SKM-1 (cell line): ENCODE data around the gene TCF7L1.
"Not testable (repeated sequence)": the region's sequence is repeated elsewhere in the genome, so short reads cannot be mapped to it uniquely, and the experiment has no call there.

Experiments
- DNase-seq: peaks from one replicate; lab custom pipeline; 2025; ENCODE audit not compliant: unreplicated experiment; lab: John Stamatoyannopoulos, UW

The TCF7L1 gene

DNA sequence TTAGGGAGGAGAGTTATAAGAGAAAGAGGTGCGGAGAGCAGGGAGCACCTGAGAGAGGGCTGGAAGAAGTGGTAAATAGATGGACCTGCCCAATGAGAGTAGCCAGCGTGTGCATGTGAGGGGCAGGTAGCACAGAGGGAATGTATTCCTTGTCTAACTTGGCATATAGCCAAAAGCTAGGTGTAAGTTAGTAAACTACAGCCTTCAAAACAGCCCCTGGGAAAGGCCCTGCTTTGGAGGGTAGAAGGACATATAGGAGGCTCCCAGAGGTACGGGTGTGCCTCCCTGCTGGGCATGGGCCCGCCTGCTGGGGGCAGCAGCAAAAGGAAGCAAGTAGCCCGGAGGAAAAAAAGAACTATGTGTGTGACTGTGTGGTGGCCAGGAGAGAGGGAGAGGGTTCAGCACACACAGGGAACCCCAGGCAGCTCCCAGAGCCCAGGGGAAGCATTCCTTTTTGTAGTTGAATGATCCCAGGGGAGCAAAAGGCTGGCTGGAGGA is 48.0 kb downstream of the TCF7L1 start:
- no peak for DNase-seq

DNA sequence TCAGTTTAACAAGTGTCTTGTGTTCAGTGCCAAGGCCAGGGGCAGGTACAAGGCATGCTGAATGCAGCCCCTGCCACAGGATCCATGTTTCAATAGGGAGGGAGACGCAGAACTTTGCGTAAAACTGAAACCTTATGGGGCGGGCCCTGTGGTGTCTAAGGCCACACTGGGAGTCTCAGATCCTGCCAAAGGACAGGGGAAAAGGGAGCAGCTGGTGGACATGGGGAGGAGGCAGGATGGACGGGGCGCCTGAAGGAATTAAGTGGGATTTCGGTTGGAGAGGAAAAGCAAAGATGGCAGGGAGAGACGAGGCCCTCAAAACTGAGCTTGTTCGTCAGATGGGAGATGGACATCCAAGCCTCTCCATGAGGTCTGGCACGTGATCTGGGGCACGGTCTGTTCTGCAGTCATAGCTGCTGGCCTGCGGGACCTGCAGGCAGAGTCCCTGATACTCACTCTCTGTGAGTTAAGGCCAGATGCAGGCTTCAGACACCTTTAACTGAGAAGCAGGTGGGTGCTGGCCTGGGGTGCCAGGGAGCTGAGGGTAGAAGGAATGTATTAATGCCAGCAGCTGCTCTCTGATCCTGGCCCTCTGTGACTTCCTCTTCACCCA is 48.8 kb downstream of the TCF7L1 start:
- no peak for DNase-seq

DNA sequence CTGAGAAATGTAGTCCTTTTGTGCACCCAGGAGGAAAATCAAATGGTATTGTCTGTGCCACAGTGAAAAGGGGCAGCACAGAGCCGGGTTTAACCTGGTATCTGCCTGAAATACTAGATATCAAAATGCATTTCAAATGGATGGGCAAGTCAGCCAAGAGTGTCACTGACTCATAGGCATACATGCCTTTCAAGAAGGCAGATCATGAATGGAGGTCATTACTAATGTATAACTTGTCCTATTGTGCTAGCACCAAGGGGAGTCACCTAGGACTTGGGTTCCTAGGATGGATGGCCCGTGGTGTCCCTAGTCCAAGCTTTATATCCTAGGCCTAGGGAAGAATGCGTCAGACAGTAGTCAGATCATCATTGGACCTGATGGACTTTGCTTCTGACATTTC is 49.9 kb downstream of the TCF7L1 start:
- DNase-seq: no peak

DNA sequence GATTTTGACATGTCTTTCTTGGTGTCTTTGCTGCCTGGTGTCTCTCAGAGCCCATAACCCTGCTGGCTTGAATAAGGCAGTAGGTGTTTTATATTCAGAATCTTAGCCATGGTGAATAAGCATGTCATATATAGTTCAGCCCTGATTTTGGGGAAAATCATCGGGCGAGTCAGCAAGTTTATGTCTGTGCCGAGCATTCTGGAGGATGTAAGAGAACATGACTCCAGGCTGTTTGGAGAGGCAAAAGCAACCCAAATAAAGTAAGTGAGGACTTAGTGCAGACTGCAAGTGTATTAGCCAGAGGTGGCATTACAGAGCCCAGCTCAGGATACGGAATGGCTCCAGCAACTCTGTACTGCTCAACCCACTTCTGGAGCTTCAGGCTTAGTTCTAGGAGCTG is 50.3 kb downstream of the TCF7L1 start:
- no peak for DNase-seq

DNA sequence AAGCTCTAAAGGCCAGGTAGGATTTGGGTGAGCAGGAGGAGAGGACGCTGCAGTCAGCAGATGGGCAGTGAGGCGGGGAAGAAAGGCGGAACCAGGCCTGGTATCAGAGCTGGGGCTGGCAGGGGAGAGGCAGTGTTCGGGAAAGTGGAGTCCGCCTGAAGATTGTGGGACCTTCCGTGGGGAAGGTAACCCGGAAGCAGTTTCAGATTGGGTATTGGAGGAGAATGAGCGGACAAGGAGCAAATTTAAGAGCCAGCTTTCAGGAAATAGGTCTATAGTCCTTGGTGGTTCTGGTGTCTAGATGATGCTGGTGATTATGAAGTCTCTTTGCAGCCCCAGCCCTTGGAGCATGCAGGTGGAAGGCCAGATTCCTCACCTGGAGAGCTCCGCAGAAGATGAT is 51.0 kb downstream of the TCF7L1 start:
- DNase-seq: no peak

DNA sequence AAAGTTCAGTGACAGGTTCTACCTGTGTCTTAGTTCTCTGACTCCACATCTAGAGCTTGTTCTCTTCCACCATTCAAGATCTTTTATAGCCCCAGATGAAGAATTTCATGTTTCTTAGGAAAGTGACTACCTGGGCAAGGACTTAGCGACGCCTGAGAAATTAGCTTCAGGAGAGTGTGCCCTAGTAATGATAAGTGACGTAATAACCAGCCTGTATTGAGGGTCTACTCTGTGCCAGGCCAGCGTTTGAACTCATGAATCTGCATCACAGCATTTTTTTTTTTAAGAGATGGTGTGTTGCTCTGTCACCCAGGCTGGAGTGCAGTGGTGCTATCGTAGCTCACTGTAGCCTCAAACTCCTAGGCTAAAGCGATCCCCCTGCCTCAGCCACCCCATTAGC is 51.8 kb downstream of the TCF7L1 start:
- DNase-seq: no peak

DNA sequence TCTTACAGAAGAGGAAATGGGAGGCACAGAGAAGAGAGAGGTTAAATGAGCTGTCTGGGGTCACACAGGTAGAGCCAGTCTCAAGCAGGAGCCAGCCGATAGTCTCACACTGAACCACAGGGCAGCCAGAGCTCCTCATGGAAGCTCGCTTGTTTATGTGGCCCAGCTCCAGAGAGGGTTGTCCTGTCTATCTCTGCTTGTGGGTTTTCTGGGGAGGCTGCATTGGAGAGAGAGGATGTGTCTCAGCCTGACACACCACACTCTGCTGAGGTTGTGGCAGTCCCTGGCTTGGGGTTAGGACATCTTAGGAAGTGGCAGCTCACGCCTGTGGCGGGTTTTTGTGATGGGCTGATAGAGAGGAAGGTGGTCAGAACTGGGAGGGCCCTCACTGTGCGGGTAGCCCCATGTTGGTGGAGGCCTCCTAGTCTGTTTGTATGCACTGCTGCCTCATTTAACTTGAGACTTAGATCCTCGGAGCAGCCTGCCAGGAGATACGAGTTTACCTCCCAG is 52.3 kb downstream of the TCF7L1 start:
- no peak for DNase-seq

DNA sequence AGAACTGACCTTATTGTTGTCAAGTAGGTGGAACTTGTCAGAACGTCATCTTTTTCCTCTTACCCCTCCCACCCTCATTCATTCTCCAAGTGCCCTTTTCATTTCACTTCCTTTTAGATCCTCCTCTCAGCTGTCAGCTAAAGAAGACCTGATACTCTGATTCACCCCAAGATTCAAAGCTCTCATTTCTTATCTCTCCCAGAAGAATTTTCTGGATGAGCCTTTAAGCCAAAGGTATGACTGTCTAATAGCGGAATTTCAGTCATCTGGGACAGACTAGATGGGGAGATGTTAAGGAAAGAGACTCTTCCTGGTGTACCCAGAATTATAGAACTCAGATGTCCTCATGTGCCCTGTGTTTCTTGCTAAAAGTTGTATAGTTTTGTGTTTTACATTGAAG is 53.9 kb downstream of the TCF7L1 start:
- no peak for DNase-seq

DNA sequence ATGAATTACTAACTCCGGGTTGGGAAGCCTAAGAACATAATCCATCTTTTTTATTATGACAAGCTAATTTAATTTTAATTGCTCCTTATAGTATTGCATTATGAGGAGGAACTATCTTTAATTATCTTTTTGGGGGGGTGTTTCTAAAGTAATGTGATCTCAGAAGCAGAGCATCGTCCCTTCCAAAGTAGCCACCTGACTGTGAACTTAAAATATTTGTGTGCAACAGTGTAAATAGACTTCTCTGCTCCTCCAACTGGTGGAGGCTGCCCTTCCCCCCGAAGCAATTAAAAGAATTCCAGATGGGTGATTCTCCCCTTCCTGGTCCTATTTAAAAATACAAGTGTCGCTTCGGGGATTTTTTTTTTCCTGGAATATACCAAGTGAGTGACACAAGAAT is 55.7 kb downstream of the TCF7L1 start:
- DNase-seq: no peak

DNA sequence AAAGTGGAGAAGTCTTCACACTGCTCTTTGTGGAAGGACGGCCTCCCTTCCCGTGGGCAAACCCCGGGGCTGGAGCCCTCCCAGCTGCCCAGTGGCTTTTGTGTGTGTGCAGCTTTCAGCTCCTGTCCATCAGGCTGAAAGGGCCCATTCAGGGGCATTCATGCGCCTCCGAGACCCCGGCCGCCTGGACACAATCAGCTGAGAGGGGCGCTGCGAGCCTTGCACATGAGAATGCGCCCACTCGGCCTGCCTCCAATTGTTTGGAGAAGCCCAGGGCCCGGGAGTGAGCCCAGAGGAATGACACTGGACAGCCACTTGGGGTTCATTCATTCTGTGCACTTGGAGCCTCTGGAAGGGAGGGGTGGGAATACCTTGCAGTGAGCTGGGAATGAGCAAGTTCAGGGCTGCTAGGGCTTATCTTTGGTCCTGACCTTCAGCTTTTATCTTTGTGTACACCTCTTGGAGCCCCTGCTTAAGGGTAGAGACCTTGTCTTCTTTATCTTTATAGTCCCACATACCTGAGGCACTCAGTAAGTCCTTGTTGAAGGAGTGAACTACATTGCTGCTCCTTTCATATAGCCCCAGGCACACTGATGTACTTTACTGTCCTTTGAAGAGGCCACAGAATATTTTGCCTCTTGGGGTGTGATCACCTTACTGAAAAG is 56.5 kb downstream of the TCF7L1 start:
- no peak for DNase-seq

DNA sequence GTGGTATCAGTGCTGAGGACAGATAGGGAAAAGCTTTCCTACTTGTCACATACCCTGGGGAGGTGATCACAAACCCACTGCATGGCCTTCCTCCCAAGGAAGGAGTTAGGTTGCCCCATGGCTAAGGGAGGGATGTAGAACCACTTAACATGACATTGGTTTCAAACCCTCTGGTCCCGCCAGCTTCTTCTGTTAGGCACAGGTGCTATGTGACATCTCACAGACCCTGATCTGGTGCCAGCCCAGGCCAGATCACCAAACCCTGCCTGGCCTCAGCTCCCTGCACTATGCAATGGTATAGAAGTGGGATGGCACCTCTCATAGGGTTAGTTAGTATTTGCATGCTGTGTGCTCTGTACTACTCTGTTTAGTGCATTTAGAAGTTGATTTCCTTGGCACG is 58.0 kb downstream of the TCF7L1 start:
- no peak for DNase-seq

DNA sequence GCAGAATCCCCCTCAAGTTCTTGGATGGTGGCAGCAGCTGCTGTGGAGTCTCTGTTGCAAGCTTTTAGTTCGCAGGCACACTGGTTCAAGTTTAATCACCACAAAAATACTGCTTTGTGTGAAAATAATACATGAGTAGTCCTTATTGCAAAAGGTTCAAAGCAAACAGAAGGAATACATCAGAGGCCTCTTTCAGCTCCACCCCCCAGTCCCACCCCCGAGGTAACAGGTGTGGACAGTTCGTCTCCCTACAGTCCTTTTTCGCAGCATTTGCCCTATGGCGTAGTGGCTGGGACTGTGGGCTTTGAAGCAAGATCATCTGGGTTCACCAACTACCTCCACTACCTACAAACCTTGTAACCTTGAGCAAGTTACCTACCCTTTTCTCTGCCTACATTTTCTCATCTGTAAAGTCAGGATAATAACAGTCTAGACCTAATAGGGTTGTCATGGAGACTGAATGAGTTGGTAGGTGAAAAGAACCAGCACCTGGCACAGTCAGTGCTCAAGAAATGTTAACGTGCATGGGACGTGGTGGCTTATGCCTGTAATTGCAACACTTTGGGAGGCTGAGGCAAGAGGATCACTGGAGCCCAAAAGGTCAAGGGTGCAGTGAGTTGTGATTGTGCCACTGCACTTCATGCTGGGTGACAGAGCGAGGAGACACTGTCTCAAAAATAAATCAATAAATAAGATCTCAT is 61.7 kb downstream of the TCF7L1 start:
- no peak for DNase-seq

DNA sequence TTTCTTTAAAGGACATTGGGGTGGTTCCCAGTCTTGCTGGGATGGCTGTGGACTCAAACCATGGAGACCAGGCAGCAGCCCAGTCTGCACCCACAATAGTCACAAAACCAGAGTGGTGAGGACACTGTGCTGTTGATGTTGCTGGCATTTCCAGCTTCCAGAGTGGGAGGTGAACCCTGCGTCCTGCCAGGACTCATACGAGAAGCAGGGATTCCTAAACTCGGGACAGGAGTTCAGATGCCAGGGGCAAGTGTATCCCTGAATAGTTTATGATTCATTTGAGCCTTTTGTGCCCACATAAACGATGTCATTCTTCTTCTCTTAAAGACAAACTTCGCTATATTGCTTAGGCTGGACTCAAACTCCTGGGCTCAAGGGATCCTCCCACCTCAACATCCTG is 62.8 kb downstream of the TCF7L1 start:
- no peak for DNase-seq

DNA sequence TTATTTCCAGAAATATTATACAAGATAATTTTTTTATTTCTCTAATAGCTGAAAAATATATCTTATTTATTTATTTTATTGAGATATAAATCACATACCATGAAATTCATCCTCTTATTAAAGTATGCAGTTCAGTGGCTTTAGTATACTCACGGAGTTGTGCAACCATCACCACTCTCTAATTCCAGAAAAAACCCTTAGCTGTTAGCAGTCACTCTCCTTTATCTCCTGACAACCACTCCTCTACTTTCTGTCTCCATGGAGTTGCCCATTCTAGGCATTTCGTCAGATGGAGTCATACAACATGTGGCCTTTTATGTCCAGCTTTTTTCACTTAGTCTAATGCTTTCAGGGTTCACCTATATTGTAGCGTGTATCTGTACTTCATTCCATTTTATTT is 66.5 kb downstream of the TCF7L1 start:
- DNase-seq: no peak

DNA sequence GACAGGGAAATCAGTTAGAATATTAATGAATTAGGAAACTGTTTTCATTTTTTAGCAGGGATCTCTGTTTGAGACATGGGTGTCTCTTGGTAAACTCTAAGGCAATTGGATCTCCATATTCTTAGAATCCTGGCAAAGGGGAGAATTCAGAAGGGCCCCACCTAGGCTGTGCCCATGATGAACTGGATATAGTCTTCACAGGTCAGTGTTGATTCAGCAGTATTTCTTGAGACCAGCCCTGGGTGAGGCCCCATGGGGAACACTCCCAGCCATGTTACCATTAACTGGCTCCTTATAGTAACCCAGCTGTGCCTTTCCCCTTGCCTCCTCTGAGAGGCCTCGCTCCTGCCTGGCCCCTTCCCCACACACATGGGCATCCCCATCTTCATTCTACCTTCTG is 76.7 kb downstream of the TCF7L1 start:
- DNase-seq: no peak

DNA sequence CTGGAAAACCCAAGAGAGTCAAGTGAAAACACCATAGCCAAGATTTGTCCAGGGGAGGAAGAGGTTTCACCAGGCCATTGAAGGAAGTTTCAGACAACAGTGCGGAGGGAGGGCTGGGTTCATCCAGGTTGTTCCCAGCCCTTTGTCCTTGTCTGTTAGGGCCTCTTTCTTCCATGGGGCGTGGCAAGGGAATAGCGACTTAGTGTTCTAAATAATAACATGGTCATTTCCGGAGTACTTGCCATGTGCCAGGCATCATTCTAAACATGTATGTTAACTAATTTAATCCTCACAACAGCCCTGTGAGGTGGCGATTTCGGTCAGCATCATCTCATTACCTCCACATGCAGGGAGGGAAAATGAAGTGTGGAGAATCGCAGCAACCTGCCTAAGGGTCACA is 77.3 kb downstream of the TCF7L1 start:
- no peak for DNase-seq

DNA sequence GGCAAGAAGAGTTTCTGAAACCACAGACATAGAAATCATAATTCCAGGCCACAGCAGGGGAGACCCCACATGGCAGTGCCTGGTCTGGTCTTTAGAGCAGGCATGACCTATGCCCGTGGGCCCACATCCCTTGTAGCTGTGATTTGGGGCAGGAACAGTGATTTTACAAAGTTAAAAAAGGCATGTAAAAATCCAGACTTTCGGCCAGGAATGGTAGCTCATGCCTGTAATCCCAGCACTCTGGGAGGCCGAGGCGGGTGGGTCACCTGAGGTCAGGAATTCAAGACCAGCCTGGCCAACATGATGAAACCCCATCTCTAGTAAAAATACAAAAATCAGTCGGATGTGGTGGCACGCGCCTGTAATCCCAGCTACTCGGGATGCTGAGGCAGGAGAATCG is 78.4 kb downstream of the TCF7L1 start:
- not testable (repeated sequence) for DNase-seq

DNA sequence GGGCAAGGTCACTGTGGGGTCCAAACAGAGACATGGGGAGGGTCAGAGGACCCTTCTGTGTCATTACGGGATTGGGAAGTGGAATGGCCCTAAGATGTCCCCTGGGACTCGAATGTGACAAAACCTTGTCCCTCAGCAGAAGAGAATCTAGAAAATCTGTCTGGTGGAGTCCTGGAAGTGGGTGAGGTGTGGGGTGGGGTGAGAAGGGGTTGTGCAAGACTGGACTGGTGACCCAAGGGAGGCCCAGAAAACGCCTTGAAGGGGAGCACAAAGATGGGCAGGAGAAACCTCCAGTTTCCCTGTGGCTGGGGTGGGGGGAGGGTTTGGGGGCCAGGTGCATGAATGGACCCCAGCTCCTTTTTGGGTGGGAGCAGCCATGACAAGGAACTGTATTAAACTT is 79.6 kb downstream of the TCF7L1 start:
- DNase-seq: no peak

DNA sequence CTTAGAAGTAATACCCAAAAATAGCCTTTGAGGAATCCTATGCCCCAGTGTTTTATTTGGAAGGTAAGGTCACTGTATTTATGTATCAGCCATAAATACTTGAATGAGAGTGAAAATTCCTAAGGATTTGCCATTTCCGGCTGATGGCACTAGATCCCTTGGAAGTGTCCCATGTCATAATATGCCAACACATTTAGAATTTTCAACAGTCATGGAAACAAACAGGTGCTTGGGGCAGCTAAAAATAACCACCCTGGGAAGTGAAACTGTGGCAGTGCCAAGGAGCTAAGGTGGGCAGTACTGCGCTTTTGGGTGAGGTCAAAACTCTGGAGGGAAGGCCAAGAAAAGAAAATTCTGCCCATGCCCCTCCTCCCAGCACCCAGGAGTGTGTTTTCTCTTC is 80.2 kb downstream of the TCF7L1 start:
- DNase-seq: no peak

DNA sequence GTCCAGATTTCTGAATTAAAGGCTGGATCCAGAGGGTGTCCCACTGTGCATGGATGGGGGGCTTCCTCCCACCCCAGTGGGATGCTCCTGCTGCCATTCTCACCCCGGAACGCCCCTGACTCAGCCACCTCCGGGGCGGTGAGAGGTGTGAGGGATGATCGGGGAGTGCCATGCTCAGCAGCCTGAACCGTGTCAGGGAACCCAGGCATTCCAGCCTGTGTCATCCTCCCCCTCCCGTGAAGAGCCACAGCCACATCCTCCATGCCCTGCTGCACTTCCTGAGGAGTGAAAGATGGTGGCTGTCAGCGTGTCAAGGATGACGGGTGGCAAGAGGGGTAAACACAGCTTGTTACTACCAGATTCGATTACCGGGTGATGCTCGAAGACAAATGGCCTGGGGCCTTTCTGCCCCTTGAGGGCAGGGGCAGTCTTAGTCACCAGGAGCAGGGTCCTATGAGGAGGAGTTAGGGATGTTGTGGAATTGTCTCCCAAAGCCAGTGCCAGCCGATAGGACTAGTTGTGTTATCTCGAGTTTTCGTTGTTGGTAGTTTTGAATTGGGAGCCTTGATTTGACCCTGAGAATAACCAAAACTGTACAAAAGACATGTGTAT is 80.8 kb downstream of the TCF7L1 start:
- no peak for DNase-seq

DNA sequence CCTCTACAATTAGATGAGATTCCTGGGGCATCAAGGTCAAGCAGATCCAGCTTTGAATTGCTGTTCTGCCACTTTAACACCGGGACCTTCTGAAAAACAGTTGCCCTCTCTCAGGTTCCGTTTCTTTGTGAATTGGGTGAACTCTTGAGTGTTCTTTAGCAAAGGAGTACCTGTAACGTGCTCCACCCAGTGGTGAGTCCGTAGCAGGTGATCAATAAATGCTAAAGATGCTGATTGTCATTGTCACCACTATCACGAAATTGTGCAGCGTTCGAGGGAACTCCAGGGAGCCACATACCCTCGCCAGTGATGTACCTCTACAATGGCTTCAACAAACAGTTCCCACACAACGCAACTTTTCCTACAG is 81.9 kb downstream of the TCF7L1 start:
- DNase-seq: no peak
